SK-N-SH treated with all-trans-retinoic acid at 6 μM for 48 hours (cell line): ENCODE data around the gene NEIL3.
A peak's percentile ranks its signal among the peaks of the same experiment; 100 is the strongest.

ENCODE experiments used
- ATAC-seq: fragments of 200-7000 bp; cut with Tn5 transposase; 3 replicates; pipeline ENCODE4 v1.9.1; 2020; ENCODE audit warnings: mild to moderate bottlenecking, moderate library complexity
- ARNTL ChIP-seq: fragments of 450-650 bp; formaldehyde crosslinking; IDR thresholded peaks from 2 replicates; pipeline ENCODE4 v1.5.0; 2020; ENCODE audit warnings: low read depth, mild to moderate bottlenecking, moderate library complexity, borderline replicate concordance
- BACH2 ChIP-seq: fragments of 250-450 bp; sonication (Bioruptor Pico); IDR thresholded peaks from 2 replicates; pipeline ENCODE4 v1.9.0; 2021; ENCODE audit warnings: mild to moderate bottlenecking, borderline replicate concordance
- CSDC2 ChIP-seq: fragments of 250-450 bp; sonication (Bioruptor Pico); IDR thresholded peaks from 2 replicates; pipeline ENCODE4 v1.5.0; 2020; ENCODE audit warnings: mild to moderate bottlenecking, moderate library complexity
- ESRRG ChIP-seq: fragments of 250-450 bp; sonication (Bioruptor Pico); IDR thresholded peaks from 2 replicates; pipeline ENCODE4 v1.6.1; 2021; ENCODE audit warnings: mild to moderate bottlenecking
- GLIS3 ChIP-seq: fragments of 250-450 bp; sonication (Bioruptor Pico); IDR thresholded peaks from 2 replicates; pipeline ENCODE4 v1.5.0; 2020; ENCODE audit warnings: mild to moderate bottlenecking, moderate library complexity
- ISL1 ChIP-seq: fragments of 250-450 bp; sonication (Bioruptor Pico); IDR thresholded peaks from 2 replicates; pipeline ENCODE4 v2.1.2; 2022; ENCODE audit warnings: mild to moderate bottlenecking, moderate library complexity
- OSR1 ChIP-seq: fragments of 250-450 bp; sonication (Bioruptor Pico); IDR thresholded peaks from 2 replicates; pipeline ENCODE4 v1.8.0; 2022; ENCODE audit warnings: moderate library complexity, mild to moderate bottlenecking, inconsistent platforms
- RARB ChIP-seq: fragments of 250-450 bp; sonication (Bioruptor Pico); IDR thresholded peaks from 2 replicates; pipeline ENCODE4 v1.8.0; 2021; ENCODE audit warnings: mild to moderate bottlenecking, moderate library complexity
- SNAI2 ChIP-seq: fragments of 250-450 bp; sonication (Bioruptor Pico); IDR thresholded peaks from 2 replicates; pipeline ENCODE4 v1.5.0; 2020; ENCODE audit warnings: mild to moderate bottlenecking, moderate library complexity
- TCF4 ChIP-seq: fragments of 250-450 bp; sonication (Bioruptor Pico); IDR thresholded peaks from 2 replicates; pipeline ENCODE4 v1.8.0; 2021; ENCODE audit warnings: mild to moderate bottlenecking, moderate library complexity, borderline replicate concordance
- TOX ChIP-seq: fragments of 250-450 bp; sonication (Bioruptor Pico); IDR thresholded peaks from 2 replicates; pipeline ENCODE4 v1.8.0; 2021; ENCODE audit warnings: mild to moderate bottlenecking, moderate library complexity, borderline replicate concordance
- ZFP3 ChIP-seq: fragments of 250-450 bp; sonication (Bioruptor Pico); IDR thresholded peaks from 2 replicates; pipeline ENCODE4 v1.5.0; 2020; ENCODE audit warnings: mild to moderate bottlenecking, moderate library complexity
- ZFP30 ChIP-seq: fragments of 450-650 bp; formaldehyde crosslinking; IDR thresholded peaks from 2 replicates; pipeline ENCODE4 v1.5.0; 2022; ENCODE audit warnings: mild to moderate bottlenecking, moderate library complexity
- ZNF565 ChIP-seq: fragments of 450-650 bp; formaldehyde crosslinking; conservative IDR thresholded peaks from 2 replicates; pipeline ENCODE4 v1.5.0; 2020; ENCODE audit warnings: low read depth, mild to moderate bottlenecking, moderate library complexity
- ZNF70 ChIP-seq: fragments of 450-650 bp; formaldehyde crosslinking; IDR thresholded peaks from 2 replicates; pipeline ENCODE4 v1.5.0; 2020; ENCODE audit warnings: mild to moderate bottlenecking, moderate library complexity
- ZNF8 ChIP-seq: fragments of 450-650 bp; formaldehyde crosslinking; IDR thresholded peaks from 2 replicates; pipeline ENCODE4 v1.5.0; 2020; ENCODE audit warnings: mild to moderate bottlenecking, moderate library complexity
- TF ChIP-seq, protein P1 (sequence below): fragments of 250-450 bp; sonication (Bioruptor Pico); IDR thresholded peaks from 2 replicates; pipeline ENCODE4 v1.8.0; 2020; ENCODE audit warnings: mild to moderate bottlenecking, moderate library complexity, borderline replicate concordance
- TF ChIP-seq, protein P2 (sequence below): fragments of 250-450 bp; sonication (Bioruptor Pico); IDR thresholded peaks from 2 replicates; pipeline ENCODE4 v1.5.0; 2020; ENCODE audit warnings: mild to moderate bottlenecking, moderate library complexity
- TF ChIP-seq, protein P3 (sequence below): fragments of 250-450 bp; sonication (Bioruptor Pico); IDR thresholded peaks from 2 replicates; pipeline ENCODE4 v1.5.1; 2021; ENCODE audit warnings: mild to moderate bottlenecking, moderate library complexity
- TF ChIP-seq, protein P4 (sequence below): fragments of 250-450 bp; sonication (Bioruptor Pico); IDR thresholded peaks from 2 replicates; pipeline ENCODE4 v1.5.1; 2020; ENCODE audit warnings: low read depth, mild to moderate bottlenecking, moderate library complexity

The NEIL3 gene, protein sequence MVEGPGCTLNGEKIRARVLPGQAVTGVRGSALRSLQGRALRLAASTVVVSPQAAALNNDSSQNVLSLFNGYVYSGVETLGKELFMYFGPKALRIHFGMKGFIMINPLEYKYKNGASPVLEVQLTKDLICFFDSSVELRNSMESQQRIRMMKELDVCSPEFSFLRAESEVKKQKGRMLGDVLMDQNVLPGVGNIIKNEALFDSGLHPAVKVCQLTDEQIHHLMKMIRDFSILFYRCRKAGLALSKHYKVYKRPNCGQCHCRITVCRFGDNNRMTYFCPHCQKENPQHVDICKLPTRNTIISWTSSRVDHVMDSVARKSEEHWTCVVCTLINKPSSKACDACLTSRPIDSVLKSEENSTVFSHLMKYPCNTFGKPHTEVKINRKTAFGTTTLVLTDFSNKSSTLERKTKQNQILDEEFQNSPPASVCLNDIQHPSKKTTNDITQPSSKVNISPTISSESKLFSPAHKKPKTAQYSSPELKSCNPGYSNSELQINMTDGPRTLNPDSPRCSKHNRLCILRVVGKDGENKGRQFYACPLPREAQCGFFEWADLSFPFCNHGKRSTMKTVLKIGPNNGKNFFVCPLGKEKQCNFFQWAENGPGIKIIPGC

DNA sequence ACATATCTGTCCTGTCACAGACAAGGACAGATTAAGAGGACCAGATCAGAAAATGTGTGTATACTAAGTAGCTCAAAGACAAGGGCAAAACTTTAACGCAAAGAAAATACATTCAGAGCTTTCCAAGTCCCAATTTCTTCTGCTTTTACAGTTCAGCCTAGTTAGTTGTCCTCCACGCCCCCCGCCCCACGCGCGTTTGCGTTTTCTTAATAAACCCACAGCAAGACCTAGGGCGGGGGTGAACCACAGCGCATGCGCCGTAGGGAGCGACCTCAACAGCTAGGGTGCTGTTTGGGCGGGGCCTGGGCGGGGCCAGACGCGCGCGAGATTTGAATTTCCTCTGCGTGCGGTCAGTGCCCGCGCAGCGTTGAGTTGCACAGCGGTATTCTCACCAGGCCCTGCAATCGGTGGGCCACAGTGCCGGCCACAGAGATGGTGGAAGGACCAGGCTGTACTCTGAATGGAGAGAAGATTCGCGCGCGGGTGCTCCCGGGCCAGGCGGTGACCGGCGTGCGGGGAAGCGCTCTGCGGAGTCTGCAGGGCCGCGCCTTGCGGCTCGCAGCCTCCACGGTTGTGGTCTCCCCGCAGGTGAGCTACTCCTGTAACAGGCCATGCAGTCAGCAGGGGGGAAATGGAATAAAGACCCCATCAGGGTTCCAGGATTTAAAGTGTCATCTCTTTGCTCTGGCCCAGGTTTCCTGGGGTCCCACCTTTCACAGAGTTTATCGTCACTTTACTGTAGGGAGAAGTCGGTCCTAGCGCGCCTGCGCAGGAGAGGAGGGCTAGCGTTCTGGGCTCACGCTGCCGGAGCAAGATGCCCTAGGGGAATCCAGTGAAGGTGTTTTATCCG is at the start of gene NEIL3:
NEIL3 (plus strand) TSS at position 353 of the 850 bp plus-strand sequence; CDS start at position 433, 80 bp downstream.
- no peak for TF ChIP-seq ARNTL (CRISPR knock-in tag)
- TF ChIP-seq ZFP30, result no peak
- TF ChIP-seq ZFP3 (CRISPR knock-in tag), result 0 out of 2 replicates have a peak, but pooled peaks have one; percentile 13
- ATAC-seq, result peak; percentile 95

DNA sequence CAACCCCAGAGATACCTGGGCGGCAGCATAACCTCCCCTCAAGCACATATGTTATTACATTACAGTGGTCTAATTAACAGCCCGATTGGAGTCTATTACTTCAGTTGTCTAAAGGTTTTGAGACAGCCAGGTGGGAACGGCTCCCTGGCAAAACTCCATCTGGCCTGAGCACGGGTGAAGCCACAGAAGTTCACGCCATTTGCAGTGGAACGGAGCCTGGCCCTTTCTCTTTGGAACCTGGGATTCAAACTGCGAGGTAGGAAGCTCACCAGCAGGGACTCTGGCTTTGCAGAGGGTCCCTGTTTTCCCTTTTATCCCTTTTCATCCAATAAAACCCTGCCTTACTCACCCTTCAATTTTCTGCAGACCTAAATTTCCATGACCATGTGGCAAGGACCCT is 45.9 kb upstream of the NEIL3 start:
- TF ChIP-seq TCF4 (CRISPR knock-in tag) (no peak), ESRRG (CRISPR knock-in tag) (no peak), ZNF8 (CRISPR knock-in tag) (no peak)
- no peak for ATAC-seq

DNA sequence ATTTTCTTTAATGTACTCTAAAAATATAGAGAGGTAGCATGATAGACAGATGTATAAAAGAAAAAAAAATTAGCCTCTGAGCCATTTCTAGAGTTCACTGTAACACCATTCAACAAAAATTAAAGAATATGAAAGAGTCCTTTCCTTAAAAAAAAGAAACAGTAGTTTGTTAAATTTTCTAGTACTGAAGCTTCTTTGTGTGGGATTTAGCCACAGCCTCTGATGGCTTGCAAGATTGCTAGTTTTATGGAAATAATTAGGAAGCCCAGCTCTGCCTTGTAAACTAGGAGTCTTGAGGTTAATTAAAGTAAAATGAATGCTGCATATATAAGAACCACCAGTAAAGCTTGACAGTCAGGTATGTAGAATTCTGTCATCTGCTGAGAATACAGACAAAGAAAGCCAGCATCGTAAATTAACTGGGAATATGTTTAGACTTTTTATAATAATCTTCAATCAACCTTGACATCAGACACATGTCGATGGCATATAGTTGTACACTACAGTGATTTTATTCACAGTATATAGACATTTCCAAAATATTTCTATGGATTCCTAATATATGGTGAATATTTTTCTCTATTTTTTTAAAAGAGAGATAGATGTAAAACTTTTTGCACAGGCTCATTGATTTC is 44.8 kb upstream of the NEIL3 start:
- TF ChIP-seq TOX (no peak), GLIS3 (CRISPR knock-in tag) (no peak), TCF4 (CRISPR knock-in tag) (no peak), ISL1 (CRISPR knock-in tag) (no peak)
- TF ChIP-seq, protein P1, sequence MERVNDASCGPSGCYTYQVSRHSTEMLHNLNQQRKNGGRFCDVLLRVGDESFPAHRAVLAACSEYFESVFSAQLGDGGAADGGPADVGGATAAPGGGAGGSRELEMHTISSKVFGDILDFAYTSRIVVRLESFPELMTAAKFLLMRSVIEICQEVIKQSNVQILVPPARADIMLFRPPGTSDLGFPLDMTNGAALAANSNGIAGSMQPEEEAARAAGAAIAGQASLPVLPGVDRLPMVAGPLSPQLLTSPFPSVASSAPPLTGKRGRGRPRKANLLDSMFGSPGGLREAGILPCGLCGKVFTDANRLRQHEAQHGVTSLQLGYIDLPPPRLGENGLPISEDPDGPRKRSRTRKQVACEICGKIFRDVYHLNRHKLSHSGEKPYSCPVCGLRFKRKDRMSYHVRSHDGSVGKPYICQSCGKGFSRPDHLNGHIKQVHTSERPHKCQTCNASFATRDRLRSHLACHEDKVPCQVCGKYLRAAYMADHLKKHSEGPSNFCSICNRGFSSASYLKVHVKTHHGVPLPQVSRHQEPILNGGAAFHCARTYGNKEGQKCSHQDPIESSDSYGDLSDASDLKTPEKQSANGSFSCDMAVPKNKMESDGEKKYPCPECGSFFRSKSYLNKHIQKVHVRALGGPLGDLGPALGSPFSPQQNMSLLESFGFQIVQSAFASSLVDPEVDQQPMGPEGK (CRISPR knock-in tag), result no peak
- TF ChIP-seq, all 23 proteins: peak for 0
- no peak for ATAC-seq

DNA sequence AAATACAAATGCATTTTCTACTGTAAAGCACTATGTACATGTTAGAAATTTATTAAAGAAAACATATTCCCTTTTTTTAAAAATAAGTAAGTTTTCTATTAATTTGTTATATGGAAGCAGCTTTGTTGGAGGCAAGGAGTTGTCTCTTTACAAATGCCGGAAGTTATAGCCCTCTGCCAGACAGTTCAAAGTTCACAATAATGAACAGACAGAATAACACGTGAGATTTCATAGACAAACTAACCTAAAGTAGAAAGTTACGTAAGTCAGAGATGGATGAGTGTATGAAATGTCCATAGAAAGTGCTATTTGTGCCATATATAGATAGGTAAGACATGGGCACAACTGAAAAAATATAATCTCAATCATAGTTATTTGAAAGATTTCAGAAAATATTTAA is 43.9 kb upstream of the NEIL3 start:
- ATAC-seq, result no peak
- TF ChIP-seq BACH2 (CRISPR knock-in tag) (no peak), ZNF70 (CRISPR knock-in tag) (no peak), TOX (no peak), ZNF565 (CRISPR knock-in tag) (no peak), ZFP3 (CRISPR knock-in tag) (no peak), ARNTL (CRISPR knock-in tag) (no peak), ISL1 (CRISPR knock-in tag) (no peak), CSDC2 (CRISPR knock-in tag) (no peak)
- TF ChIP-seq, protein P2, sequence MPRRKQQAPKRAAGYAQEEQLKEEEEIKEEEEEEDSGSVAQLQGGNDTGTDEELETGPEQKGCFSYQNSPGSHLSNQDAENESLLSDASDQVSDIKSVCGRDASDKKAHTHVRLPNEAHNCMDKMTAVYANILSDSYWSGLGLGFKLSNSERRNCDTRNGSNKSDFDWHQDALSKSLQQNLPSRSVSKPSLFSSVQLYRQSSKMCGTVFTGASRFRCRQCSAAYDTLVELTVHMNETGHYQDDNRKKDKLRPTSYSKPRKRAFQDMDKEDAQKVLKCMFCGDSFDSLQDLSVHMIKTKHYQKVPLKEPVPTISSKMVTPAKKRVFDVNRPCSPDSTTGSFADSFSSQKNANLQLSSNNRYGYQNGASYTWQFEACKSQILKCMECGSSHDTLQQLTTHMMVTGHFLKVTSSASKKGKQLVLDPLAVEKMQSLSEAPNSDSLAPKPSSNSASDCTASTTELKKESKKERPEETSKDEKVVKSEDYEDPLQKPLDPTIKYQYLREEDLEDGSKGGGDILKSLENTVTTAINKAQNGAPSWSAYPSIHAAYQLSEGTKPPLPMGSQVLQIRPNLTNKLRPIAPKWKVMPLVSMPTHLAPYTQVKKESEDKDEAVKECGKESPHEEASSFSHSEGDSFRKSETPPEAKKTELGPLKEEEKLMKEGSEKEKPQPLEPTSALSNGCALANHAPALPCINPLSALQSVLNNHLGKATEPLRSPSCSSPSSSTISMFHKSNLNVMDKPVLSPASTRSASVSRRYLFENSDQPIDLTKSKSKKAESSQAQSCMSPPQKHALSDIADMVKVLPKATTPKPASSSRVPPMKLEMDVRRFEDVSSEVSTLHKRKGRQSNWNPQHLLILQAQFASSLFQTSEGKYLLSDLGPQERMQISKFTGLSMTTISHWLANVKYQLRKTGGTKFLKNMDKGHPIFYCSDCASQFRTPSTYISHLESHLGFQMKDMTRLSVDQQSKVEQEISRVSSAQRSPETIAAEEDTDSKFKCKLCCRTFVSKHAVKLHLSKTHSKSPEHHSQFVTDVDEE (CRISPR knock-in tag), result no peak
- TF ChIP-seq, protein P3, sequence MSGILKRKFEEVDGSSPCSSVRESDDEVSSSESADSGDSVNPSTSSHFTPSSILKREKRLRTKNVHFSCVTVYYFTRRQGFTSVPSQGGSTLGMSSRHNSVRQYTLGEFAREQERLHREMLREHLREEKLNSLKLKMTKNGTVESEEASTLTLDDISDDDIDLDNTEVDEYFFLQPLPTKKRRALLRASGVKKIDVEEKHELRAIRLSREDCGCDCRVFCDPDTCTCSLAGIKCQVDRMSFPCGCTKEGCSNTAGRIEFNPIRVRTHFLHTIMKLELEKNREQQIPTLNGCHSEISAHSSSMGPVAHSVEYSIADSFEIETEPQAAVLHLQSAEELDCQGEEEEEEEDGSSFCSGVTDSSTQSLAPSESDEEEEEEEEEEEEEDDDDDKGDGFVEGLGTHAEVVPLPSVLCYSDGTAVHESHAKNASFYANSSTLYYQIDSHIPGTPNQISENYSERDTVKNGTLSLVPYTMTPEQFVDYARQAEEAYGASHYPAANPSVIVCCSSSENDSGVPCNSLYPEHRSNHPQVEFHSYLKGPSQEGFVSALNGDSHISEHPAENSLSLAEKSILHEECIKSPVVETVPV, result no peak
- TF ChIP-seq, all 23 proteins: peak for 0

DNA sequence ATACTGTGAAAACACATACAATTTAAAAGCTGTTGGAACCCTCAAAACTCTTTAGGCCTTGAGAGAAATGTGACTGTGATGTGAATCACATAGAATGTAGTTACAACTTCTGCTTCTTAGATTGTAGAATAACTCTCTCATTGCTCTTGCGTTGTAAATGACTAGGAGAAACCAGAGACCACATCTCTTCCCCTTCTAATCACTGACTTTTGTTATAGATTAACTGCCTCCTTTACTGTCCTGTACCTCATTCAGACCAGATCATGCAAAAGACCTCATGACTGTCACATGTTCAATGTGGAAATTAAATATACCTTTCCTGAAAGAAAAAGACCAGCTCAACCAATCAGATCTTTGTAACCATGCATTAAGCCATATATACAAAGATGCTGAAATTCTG is 43.2 kb upstream of the NEIL3 start:
- ATAC-seq, result no peak
- no peak for TF ChIP-seq ZFP3 (CRISPR knock-in tag)
- TF ChIP-seq TCF4 (CRISPR knock-in tag), result no peak
- TF ChIP-seq OSR1 (CRISPR knock-in tag), result no peak
- TF ChIP-seq RARB, result no peak
- no peak for TF ChIP-seq ZNF8 (CRISPR knock-in tag)
- TF ChIP-seq, protein P4, sequence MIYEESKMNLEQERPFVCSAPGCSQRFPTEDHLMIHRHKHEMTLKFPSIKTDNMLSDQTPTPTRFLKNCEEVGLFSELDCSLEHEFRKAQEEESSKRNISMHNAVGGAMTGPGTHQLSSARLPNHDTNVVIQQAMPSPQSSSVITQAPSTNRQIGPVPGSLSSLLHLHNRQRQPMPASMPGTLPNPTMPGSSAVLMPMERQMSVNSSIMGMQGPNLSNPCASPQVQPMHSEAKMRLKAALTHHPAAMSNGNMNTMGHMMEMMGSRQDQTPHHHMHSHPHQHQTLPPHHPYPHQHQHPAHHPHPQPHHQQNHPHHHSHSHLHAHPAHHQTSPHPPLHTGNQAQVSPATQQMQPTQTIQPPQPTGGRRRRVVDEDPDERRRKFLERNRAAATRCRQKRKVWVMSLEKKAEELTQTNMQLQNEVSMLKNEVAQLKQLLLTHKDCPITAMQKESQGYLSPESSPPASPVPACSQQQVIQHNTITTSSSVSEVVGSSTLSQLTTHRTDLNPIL, result no peak
- TF ChIP-seq, protein P2 (CRISPR knock-in tag), result no peak
- no peak for TF ChIP-seq SNAI2 (CRISPR knock-in tag)
